ENCODE measurements around the gene EXOG.

The EXOG gene

DNA sequence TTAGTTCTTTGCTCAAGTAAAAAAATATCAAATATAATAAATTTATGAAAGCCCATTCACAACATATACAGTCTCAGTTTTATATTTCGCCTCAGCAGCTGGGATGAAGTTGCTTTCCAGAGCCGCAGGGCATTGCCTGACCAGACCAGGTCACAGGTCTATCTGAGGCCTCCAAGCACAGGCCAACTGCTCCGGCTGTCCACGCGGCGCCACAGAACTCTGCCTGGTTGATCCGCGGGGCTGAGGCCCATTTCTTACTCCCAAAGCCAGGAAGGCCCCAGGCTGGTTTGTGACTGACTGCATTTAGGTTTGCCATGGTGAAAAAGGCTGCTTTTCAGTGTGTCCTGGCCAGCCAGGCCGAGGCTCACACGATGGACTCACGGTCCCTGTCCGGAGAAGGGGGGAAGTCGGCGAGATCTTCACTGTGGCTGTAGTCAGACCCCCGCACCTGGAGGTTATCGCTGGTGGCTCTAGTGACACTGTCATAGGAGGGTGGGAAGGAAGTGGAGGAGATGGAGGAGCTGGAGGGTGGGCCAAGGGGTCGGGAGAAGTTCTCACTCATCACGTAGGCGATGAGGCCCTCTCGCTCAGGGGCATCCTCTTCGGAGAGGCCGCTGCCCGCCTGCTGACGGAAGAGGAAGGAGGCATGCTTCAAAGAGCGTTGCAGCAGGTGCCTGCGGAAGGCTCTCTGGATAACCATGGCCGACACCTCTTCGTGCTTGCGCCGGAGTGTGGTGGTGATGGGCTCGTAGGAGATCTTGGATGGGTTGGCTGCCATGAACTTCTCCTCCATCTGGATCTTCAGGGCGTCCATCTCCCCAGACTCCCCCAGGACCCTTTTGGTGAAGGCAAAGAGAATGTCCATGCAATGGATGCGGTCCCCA, 54.1 kb downstream of the EXOG start:
- Histone ChIP-seq H3K9ac (ENCODE audit: low read length) (no peak overlapping the region), H3K4me3 (ENCODE audit: low read depth in 1 of 2, low read length in 2 of 2) (no peak overlapping the region), H3K27me3 (ENCODE audit: control insufficient read depth in 1 of 2, insufficient read depth in 2 of 2, low read length in 2 of 2) (no peaks in the 10 kb centered on the region), H3K27ac (ENCODE audit: low read depth, low read length) (no peak overlapping the region), H3K36me3 (ENCODE audit: insufficient read depth, low read length) (no peaks in the 10 kb centered on the region), H3K4me1 (ENCODE audit: insufficient read depth, low read length) (no peaks in the 10 kb centered on the region), H3K9me3 (ENCODE audit: low read length) (no peaks in the 10 kb centered on the region)

- Histone ChIP-seq H3K9me3 (ENCODE audit: low read length) (no peaks in the 10 kb centered on the region), H3K27ac (ENCODE audit: low read depth, low read length) (no peak overlapping the region), H3K9ac (ENCODE audit: low read length) (no peak overlapping the region), H3K4me1 (ENCODE audit: insufficient read depth, low read length) (no peaks in the 10 kb centered on the region), H3K4me3 (ENCODE audit: low read depth in 1 of 2, low read length in 2 of 2) (no peak overlapping the region), H3K27me3 (ENCODE audit: control insufficient read depth in 1 of 2, insufficient read depth in 2 of 2, low read length in 2 of 2) (no peaks in the 10 kb centered on the region), H3K36me3 (ENCODE audit: insufficient read depth, low read length) (no peaks in the 10 kb centered on the region)
Measured at GRCh38 chr3:38551026-38551832, 55.1 kb downstream of the EXOG start.

DNA sequence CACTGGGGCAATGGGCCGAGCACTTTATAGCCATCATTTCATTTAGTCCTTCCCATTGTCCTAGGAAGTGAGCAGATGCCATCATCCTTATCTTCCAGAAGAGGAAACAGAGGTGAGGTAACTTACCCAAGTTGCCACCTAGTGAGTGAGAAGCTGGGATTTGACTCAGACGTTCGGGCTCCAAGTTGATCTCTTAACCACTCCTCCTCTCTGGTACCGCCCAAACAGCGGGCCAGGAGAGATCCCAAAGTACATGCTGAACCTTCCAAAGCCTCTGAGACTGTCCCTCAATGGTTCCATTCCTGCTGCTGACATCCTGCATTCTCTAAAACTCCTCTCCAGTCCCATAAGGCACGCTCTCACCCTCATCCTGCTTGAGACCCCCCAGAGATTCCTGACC, 56.2 kb downstream of the EXOG start:
- H3K9me3 ChIP-seq (ENCODE audit: low read length): no peaks in the 10 kb centered on the region
- no peak overlapping the region for H3K4me3 ChIP-seq (ENCODE audit: low read depth in 1 of 2, low read length in 2 of 2)
- H3K27ac ChIP-seq (ENCODE audit: low read depth, low read length): no peak overlapping the region
- no peaks in the 10 kb centered on the region for H3K27me3 ChIP-seq (ENCODE audit: control insufficient read depth in 1 of 2, insufficient read depth in 2 of 2, low read length in 2 of 2)
- H3K4me1 ChIP-seq (ENCODE audit: insufficient read depth, low read length): no peaks in the 10 kb centered on the region
- no peak overlapping the region for H3K9ac ChIP-seq (ENCODE audit: low read length)
- no peaks in the 10 kb centered on the region for H3K36me3 ChIP-seq (ENCODE audit: insufficient read depth, low read length)

DNA sequence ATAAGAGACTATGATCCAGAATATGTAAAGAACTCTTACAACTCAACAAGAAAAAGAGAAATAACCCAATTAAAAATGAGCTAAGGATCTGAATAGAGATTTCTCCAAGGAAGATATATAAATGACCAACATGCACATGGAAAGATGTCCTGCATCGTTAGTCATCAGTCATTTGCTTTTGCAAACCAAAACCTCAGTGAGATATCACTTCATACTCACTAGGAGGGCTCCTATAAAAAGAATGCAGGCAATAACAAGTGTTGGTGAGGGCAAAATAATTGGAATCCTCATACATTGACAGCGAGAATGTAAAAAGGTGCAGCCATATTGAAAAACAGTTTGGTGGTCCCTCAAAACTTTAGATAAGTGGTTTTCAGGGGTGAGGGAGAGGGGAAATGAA, 56.9 kb downstream of the EXOG start:
- Histone ChIP-seq H3K9ac (ENCODE audit: low read length) (no peak overlapping the region), H3K4me3 (ENCODE audit: low read depth in 1 of 2, low read length in 2 of 2) (no peak overlapping the region), H3K27ac (ENCODE audit: low read depth, low read length) (no peak overlapping the region), H3K27me3 (ENCODE audit: control insufficient read depth in 1 of 2, insufficient read depth in 2 of 2, low read length in 2 of 2) (no peaks in the 10 kb centered on the region), H3K4me1 (ENCODE audit: insufficient read depth, low read length) (no peaks in the 10 kb centered on the region), H3K36me3 (ENCODE audit: insufficient read depth, low read length) (no peaks in the 10 kb centered on the region), H3K9me3 (ENCODE audit: low read length) (no peaks in the 10 kb centered on the region)

GRCh38 chr3:38554127-38554827, 58.1 kb downstream of the EXOG start:
- H3K27me3 ChIP-seq (ENCODE audit: control insufficient read depth in 1 of 2, insufficient read depth in 2 of 2, low read length in 2 of 2): no peaks in the 10 kb centered on the region
- no peak overlapping the region for H3K27ac ChIP-seq (ENCODE audit: low read depth, low read length)
- no peaks in the 10 kb centered on the region for H3K9me3 ChIP-seq (ENCODE audit: low read length)
- H3K36me3 ChIP-seq (ENCODE audit: insufficient read depth, low read length): no peaks in the 10 kb centered on the region
- no peaks in the 10 kb centered on the region for H3K4me1 ChIP-seq (ENCODE audit: insufficient read depth, low read length)
- no peak overlapping the region for H3K4me3 ChIP-seq (ENCODE audit: low read depth in 1 of 2, low read length in 2 of 2)
- no peak overlapping the region for H3K9ac ChIP-seq (ENCODE audit: low read length)

DNA sequence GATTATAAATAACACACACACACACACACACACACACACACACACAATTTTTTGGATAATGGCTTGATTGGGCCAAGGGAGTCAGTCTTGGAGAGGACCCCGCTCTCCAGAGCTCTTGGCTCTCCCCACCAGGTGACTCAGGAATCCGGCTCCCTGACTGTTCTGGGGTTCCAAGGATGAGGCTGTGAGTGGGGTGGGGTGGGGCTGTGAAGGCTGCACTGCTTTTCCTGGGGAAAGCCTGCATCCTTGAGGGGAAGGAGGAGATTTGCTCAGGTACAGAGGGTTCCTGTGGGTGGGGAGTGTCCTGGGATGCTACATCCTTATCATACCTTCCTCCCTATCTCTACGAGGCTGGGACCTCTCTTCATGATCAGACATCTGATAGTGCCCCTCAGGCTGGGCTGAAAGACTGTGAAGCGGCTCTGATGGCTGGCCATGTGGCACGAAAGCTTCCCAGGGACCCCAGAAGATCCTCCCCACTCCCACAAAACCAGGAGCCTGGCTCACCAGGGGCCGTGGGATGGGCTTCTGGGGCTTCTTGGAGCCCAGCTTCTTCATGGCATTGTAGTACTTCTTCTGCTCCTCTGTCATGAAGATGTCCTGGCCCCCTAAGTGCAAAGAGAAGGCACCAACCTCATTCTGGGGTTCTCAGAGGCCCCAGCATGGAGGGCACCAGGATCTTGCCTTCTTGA, 59.2 kb downstream of the EXOG start:
- Histone ChIP-seq H3K36me3 (ENCODE audit: insufficient read depth, low read length) (no peaks in the 10 kb centered on the region), H3K9ac (ENCODE audit: low read length) (no peak overlapping the region), H3K9me3 (ENCODE audit: low read length) (no peaks in the 10 kb centered on the region), H3K4me3 (ENCODE audit: low read depth in 1 of 2, low read length in 2 of 2) (no peak overlapping the region), H3K27me3 (ENCODE audit: control insufficient read depth in 1 of 2, insufficient read depth in 2 of 2, low read length in 2 of 2) (no peaks in the 10 kb centered on the region), H3K4me1 (ENCODE audit: insufficient read depth, low read length) (no peaks in the 10 kb centered on the region), H3K27ac (ENCODE audit: low read depth, low read length) (no peak overlapping the region)

GRCh38 chr3:38555926-38556325, 59.8 kb downstream of the EXOG start:
- Histone ChIP-seq H3K27ac (ENCODE audit: low read depth, low read length) (no peak overlapping the region), H3K27me3 (ENCODE audit: control insufficient read depth in 1 of 2, insufficient read depth in 2 of 2, low read length in 2 of 2) (no peaks in the 10 kb centered on the region), H3K9ac (ENCODE audit: low read length) (no peak overlapping the region), H3K9me3 (ENCODE audit: low read length) (no peaks in the 10 kb centered on the region), H3K4me1 (ENCODE audit: insufficient read depth, low read length) (no peaks in the 10 kb centered on the region), H3K36me3 (ENCODE audit: insufficient read depth, low read length) (no peaks in the 10 kb centered on the region), H3K4me3 (ENCODE audit: low read depth in 1 of 2, low read length in 2 of 2) (no peak overlapping the region)

DNA sequence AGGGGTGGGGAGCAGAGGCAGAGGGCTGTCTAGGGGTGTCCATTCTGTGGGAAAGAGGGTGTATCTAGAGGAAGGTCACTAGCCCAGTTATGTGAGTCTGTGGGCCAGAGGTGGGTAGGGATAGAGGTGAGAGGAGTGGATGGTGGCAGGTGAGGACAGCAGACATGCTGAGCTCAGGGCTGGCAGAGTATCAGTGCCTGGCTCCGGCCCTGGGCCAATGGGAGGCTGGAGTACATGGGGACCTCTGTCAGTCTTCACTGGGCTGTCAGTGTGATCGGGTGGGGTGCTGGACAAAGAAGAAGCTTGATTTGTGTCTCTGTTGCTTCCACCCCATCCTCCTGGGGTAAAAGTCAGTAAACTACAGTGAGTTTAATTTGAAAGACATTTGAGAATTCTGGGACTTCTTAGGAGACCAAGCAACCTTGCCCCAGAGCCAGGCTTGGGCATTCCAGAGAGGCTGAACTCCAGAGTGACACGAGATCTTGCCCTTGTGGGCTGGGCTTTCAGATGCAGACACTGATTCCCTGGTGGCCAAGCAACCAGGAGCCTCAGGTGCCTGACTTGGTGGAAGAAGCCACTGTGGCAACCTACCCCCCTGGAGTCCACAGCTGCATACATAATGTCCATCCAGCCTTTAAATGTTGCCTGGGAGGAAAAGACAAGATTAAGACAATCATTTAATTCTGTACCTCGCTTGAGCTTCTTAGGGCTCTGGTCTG, 60.7 kb downstream of the EXOG start:
- H3K4me3 ChIP-seq (ENCODE audit: low read depth in 1 of 2, low read length in 2 of 2): no peak overlapping the region
- H3K9ac ChIP-seq (ENCODE audit: low read length): no peak overlapping the region
- H3K27me3 ChIP-seq (ENCODE audit: control insufficient read depth in 1 of 2, insufficient read depth in 2 of 2, low read length in 2 of 2): no peaks in the 10 kb centered on the region
- H3K4me1 ChIP-seq (ENCODE audit: insufficient read depth, low read length): no peaks in the 10 kb centered on the region
- H3K9me3 ChIP-seq (ENCODE audit: low read length): no peaks in the 10 kb centered on the region
- no peak overlapping the region for H3K27ac ChIP-seq (ENCODE audit: low read depth, low read length)
- H3K36me3 ChIP-seq (ENCODE audit: insufficient read depth, low read length): no peaks in the 10 kb centered on the region

DNA sequence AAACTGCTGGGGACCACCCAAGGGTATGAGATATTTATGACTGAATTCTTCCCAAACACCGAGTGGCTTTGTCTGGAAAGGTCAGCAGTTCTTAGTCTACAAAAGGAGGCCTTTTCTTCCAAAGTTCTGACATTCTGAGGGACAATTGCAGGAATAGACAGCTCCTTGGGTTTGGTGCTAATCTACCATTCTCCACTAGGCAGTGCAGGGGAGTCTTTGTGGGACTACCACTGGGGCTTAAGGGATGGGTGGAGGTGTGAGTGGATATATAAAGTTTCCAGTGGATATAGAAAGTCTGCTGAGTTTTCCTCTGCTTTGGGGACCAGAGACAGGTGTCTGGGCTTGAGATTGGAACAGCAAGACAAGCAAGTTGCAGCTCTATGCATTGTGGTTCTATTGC, 62.7 kb downstream of the EXOG start:
- no peak overlapping the region for H3K4me3 ChIP-seq (ENCODE audit: low read depth in 1 of 2, low read length in 2 of 2)
- no peaks in the 10 kb centered on the region for H3K9me3 ChIP-seq (ENCODE audit: low read length)
- H3K27ac ChIP-seq (ENCODE audit: low read depth, low read length): no peak overlapping the region
- no peaks in the 10 kb centered on the region for H3K36me3 ChIP-seq (ENCODE audit: insufficient read depth, low read length)
- no peaks in the 10 kb centered on the region for H3K4me1 ChIP-seq (ENCODE audit: insufficient read depth, low read length)
- no peak overlapping the region for H3K9ac ChIP-seq (ENCODE audit: low read length)
- H3K27me3 ChIP-seq (ENCODE audit: control insufficient read depth in 1 of 2, insufficient read depth in 2 of 2, low read length in 2 of 2): no peaks in the 10 kb centered on the region

- Histone ChIP-seq H3K36me3 (ENCODE audit: insufficient read depth, low read length) (no peaks in the 10 kb centered on the region), H3K9ac (ENCODE audit: low read length) (no peak overlapping the region), H3K4me3 (ENCODE audit: low read depth in 1 of 2, low read length in 2 of 2) (no peak overlapping the region), H3K27me3 (ENCODE audit: control insufficient read depth in 1 of 2, insufficient read depth in 2 of 2, low read length in 2 of 2) (no peaks in the 10 kb centered on the region), H3K9me3 (ENCODE audit: low read length) (no peaks in the 10 kb centered on the region), H3K4me1 (ENCODE audit: insufficient read depth, low read length) (no peaks in the 10 kb centered on the region), H3K27ac (ENCODE audit: low read depth, low read length) (no peak overlapping the region)
Measured at GRCh38 chr3:38560284-38560683, 64.1 kb downstream of the EXOG start.

All from muscle layer of colon (tissue), 2 donors.